Measurements from ENCODE around the gene PRTFDC1.

PRTFDC1 gene

GRCh38 chr10:24953675-24954074 is 1.3 kb upstream of the PRTFDC1 start:
- TF ChIP-seq CTCF (IDR thresholded peaks at IDR 0.05): no peak
- Histone ChIP-seq H2AFZ (peak overlapping the region; percentile 95), H3K79me2 (no peaks in the 10 kb centered on the region), H3K27ac (peak overlapping the region; percentile 87), H3K4me3 (ENCODE audit: low read depth, low read length) (no peak overlapping the region), H3K4me2 (ENCODE audit: low read length) (no peak overlapping the region), H3K36me3 (ENCODE audit: control insufficient read depth, insufficient read depth, low read length) (no peaks in the 10 kb centered on the region), H3K9me3 (ENCODE audit: control insufficient read depth, low read length) (no peaks in the 10 kb centered on the region), H3K9ac (no peak overlapping the region), H3K27me3 (ENCODE audit: control insufficient read depth, insufficient read depth, low read length) (no peaks in the 10 kb centered on the region), H3K4me1 (peaks cover 7% of the 10 kb centered on the region)

GRCh38 chr10:24952707-24953645 is 570 bp upstream of the PRTFDC1 start:
- Histone ChIP-seq H3K4me1 (peaks cover 7% of the 10 kb centered on the region), H3K27me3 (ENCODE audit: control insufficient read depth, insufficient read depth, low read length) (no peaks in the 10 kb centered on the region), H3K9me3 (ENCODE audit: control insufficient read depth, low read length) (no peaks in the 10 kb centered on the region), H3K4me2 (ENCODE audit: low read length) (peak overlapping the region; percentile 86), H3K36me3 (ENCODE audit: control insufficient read depth, insufficient read depth, low read length) (no peaks in the 10 kb centered on the region), H3K4me3 (ENCODE audit: low read depth, low read length) (peak overlapping the region; percentile 64), H3K79me2 (no peaks in the 10 kb centered on the region), H3K27ac (peak overlapping the region; percentile 87), H2AFZ (peak overlapping the region; percentile 95), H3K9ac (no peak overlapping the region)
- no peak for TF ChIP-seq CTCF (IDR thresholded peaks at IDR 0.05)

GRCh38 chr10:24951201-24952142 is 934 bp downstream of the PRTFDC1 start:
- no peak for TF ChIP-seq CTCF (IDR thresholded peaks at IDR 0.05)
- H3K27ac ChIP-seq: peak overlapping the region; percentile 87
- H3K4me2 ChIP-seq (ENCODE audit: low read length): peak overlapping the region; percentile 86
- no peaks in the 10 kb centered on the region for H3K9me3 ChIP-seq (ENCODE audit: control insufficient read depth, low read length)
- peak overlapping the region; percentile 64 for H3K4me3 ChIP-seq (ENCODE audit: low read depth, low read length)
- no peaks in the 10 kb centered on the region for H3K36me3 ChIP-seq (ENCODE audit: control insufficient read depth, insufficient read depth, low read length)
- no peaks in the 10 kb centered on the region for H3K27me3 ChIP-seq (ENCODE audit: control insufficient read depth, insufficient read depth, low read length)
- peak overlapping the region; percentile 88 for H2AFZ ChIP-seq
- H3K79me2 ChIP-seq: no peaks in the 10 kb centered on the region
- peaks cover 13% of the 10 kb centered on the region for H3K4me1 ChIP-seq
- H3K9ac ChIP-seq: peak overlapping the region; percentile 51

GRCh38 chr10:24950439-24950838 is 2.0 kb downstream of the PRTFDC1 start:
- Histone ChIP-seq H3K9me3 (ENCODE audit: control insufficient read depth, low read length) (no peaks in the 10 kb centered on the region), H3K4me3 (ENCODE audit: low read depth, low read length) (no peak overlapping the region), H3K4me2 (ENCODE audit: low read length) (no peak overlapping the region), H3K9ac (no peak overlapping the region), H3K4me1 (peaks cover 13% of the 10 kb centered on the region), H3K79me2 (no peaks in the 10 kb centered on the region), H3K27ac (no peak overlapping the region), H3K27me3 (ENCODE audit: control insufficient read depth, insufficient read depth, low read length) (no peaks in the 10 kb centered on the region), H3K36me3 (ENCODE audit: control insufficient read depth, insufficient read depth, low read length) (no peaks in the 10 kb centered on the region), H2AFZ (no peak overlapping the region)
- TF ChIP-seq CTCF (IDR thresholded peaks at IDR 0.05): no peak
